Caco-2 (cell line): Measurements from ENCODE around the gene TCERG1L. TPM values are rescaled to one million over a fixed set of nuclear protein-coding genes. Genes with fewer than 3 reads are reported as not detected.

Experiments
- BruUV-seq: library from RNA; stranded (reverse); fragments of 400-500 nt; replicated peaks from 2 replicates; lab custom pipeline; 2021; lab: Mats Ljungman, UMichigan
- CTCF ChIA-PET: fragments of 300-600 bp; sonication (Branson Sonifier 250); formaldehyde crosslinking; loops from one replicate; lab custom pipeline; 2022; ENCODE audit warnings: antibody characterized with exemption; lab: Charles Lee
- POLR2A ChIA-PET: fragments of 300-600 bp; sonication (Branson Sonifier 250); formaldehyde crosslinking; loops from one replicate; lab custom pipeline; 2022; ENCODE audit warnings: antibody characterized with exemption; lab: Charles Lee
- DNase-seq, 2 experiments: peaks; one replicate each; pipeline versions ENCODE4 v3.0.0 to v3.0.0-alpha.2; 2020 to 2022
- H3K27me3 ChIP-seq: replicated peaks from 2 replicates; pipeline ENCODE4 v1.6.0; 2011; ENCODE audit warnings: low read length; ENCODE audit not compliant: control insufficient read depth, insufficient read depth
- H3K36me3 ChIP-seq: 2 replicates; pipeline ENCODE4 v1.5.1; 2011; ENCODE audit warnings: low read length; ENCODE audit not compliant: control insufficient read depth, insufficient read depth
- H3K4me1 ChIP-seq: fragments of 250-450 bp; sonication (Bioruptor Pico); 2 replicates; pipeline ENCODE4 v1.5.1; 2020; ENCODE audit warnings: mild to moderate bottlenecking
- H3K4me3 ChIP-seq: 2 replicates; pipeline ENCODE4 v1.5.1; 2011; ENCODE audit warnings: low read depth, mild to moderate bottlenecking, control low read depth, low read length
- H3K9me3 ChIP-seq: fragments of 250-450 bp; sonication (Bioruptor Pico); 2 replicates; pipeline ENCODE4 v1.5.1; 2020; ENCODE audit warnings: mild to moderate bottlenecking, moderate library complexity
- H3K27ac Mint-ChIP-seq: one replicate; pipeline ENCODE4 v1.8.0; 2022; ENCODE audit warnings: mixed read lengths; ENCODE audit not compliant: unreplicated experiment
- H3K27me3 Mint-ChIP-seq: one replicate; pipeline ENCODE4 v1.8.0; 2022; ENCODE audit warnings: mixed read lengths; ENCODE audit not compliant: insufficient read depth, unreplicated experiment
- H3K36me3 Mint-ChIP-seq: one replicate; pipeline ENCODE4 v1.8.0; 2022; ENCODE audit warnings: mild to moderate bottlenecking, mixed read lengths; ENCODE audit not compliant: insufficient read depth, unreplicated experiment
- H3K4me1 Mint-ChIP-seq: one replicate; pipeline ENCODE4 v1.8.0; 2022; ENCODE audit warnings: low read depth, mixed read lengths; ENCODE audit not compliant: unreplicated experiment
- H3K4me3 Mint-ChIP-seq: one replicate; pipeline ENCODE4 v1.8.0; 2022; ENCODE audit warnings: mild to moderate bottlenecking, moderate library complexity, mixed read lengths; ENCODE audit not compliant: unreplicated experiment
- H3K9me3 Mint-ChIP-seq: one replicate; pipeline ENCODE4 v1.8.0; 2022; ENCODE audit warnings: mixed read lengths; ENCODE audit not compliant: unreplicated experiment
- intact Hi-C: fragments of 100-400 bp; cut with micrococcal nuclease; formaldehyde crosslinking; loops from one replicate; pipeline ENCODE4 v1.10.0; 2022; ENCODE audit not compliant: unreplicated experiment
- total RNA-seq: library from RNA; stranded (reverse); gene quantifications from 2 replicates; pipeline ENCODE4 v1.2.3, GENCODE V29; 2022
- TF ChIP-seq, protein P1 (sequence below), 2 experiments: fragments of 200-600 bp in 1 of 2; IDR thresholded peaks; 1 replicate in 1 of 2; 2 replicates in 1 of 2; pipeline versions ENCODE4 v1.5.1 to v1.8.0; 2011 to 2022; ENCODE audit warnings: antibody characterized with exemption in 1 of 2, control low read depth in 1 of 2, inconsistent platforms in 1 of 2, low read depth in 1 of 2, low read length in 1 of 2, mild to moderate bottlenecking in 1 of 2, moderate library complexity in 1 of 2; ENCODE audit not compliant: insufficient read depth in 1 of 2, severe bottlenecking in 1 of 2, unreplicated experiment in 1 of 2

Gene TCERG1L
- total RNA-seq, 1 experiment from 2014 or later, result not detected

GRCh38 chr10:131158695-131159094 lies 152.8 kb downstream of the TCERG1L start:
- H3K4me3 ChIP-seq, result no peak overlapping the region
- H3K27me3 Mint-ChIP-seq, result peaks cover 2% of the 10 kb centered on the region
- no peaks in the 10 kb centered on the region for H3K9me3 Mint-ChIP-seq
- no peak overlapping the region for H3K4me3 Mint-ChIP-seq
- no TSS peak for BruUV-seq
- no peaks in the 10 kb centered on the region for H3K4me1 ChIP-seq
- POLR2A ChIA-PET, result no interaction called here
- H3K27me3 ChIP-seq, result no peaks in the 10 kb centered on the region
- H3K9me3 ChIP-seq, result no peaks in the 10 kb centered on the region
- no peaks in the 10 kb centered on the region for H3K36me3 ChIP-seq
- TF ChIP-seq, protein P1, sequence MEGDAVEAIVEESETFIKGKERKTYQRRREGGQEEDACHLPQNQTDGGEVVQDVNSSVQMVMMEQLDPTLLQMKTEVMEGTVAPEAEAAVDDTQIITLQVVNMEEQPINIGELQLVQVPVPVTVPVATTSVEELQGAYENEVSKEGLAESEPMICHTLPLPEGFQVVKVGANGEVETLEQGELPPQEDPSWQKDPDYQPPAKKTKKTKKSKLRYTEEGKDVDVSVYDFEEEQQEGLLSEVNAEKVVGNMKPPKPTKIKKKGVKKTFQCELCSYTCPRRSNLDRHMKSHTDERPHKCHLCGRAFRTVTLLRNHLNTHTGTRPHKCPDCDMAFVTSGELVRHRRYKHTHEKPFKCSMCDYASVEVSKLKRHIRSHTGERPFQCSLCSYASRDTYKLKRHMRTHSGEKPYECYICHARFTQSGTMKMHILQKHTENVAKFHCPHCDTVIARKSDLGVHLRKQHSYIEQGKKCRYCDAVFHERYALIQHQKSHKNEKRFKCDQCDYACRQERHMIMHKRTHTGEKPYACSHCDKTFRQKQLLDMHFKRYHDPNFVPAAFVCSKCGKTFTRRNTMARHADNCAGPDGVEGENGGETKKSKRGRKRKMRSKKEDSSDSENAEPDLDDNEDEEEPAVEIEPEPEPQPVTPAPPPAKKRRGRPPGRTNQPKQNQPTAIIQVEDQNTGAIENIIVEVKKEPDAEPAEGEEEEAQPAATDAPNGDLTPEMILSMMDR (IDR thresholded peaks at IDR 0.05; ENCODE audit: insufficient read depth in 1 of 2, low read depth in 1 of 2, low read length in 1 of 2, severe bottlenecking in 1 of 2, unreplicated experiment in 1 of 2), result no peak
- no peak for DNase-seq
- H3K27ac Mint-ChIP-seq, result no peak overlapping the region
- CTCF ChIA-PET, result no interaction called here
- no peaks in the 10 kb centered on the region for H3K4me1 Mint-ChIP-seq
- intact Hi-C loops, result no loop called here
- no peaks in the 10 kb centered on the region for H3K36me3 Mint-ChIP-seq

DNA sequence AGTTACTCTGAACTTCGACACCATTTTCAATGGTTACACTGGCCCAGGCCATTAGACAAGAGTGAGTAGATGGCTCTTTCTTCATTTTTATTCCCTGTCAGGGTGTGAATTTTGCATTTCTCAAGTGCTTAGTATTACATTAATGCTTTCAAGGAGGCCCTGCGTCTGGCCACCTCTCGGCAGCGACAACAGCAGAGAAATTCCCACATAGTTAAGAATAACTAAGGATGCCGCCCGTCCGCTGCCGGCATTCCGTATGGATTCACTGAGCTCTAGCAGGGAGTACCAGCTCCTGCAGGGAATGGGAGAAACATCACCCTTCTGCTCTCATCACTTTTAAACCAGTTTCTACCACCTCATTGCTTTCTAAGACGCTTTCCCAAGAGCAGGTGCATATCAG lies 153.6 kb downstream of the TCERG1L start:
- TF ChIP-seq, protein P1 (IDR thresholded peaks at IDR 0.05; ENCODE audit: insufficient read depth in 1 of 2, low read depth in 1 of 2, low read length in 1 of 2, severe bottlenecking in 1 of 2, unreplicated experiment in 1 of 2), result no peak
- Mint-ChIP-seq H3K4me1 (no peaks in the 10 kb centered on the region), H3K36me3 (no peaks in the 10 kb centered on the region), H3K9me3 (peaks cover 3% of the 10 kb centered on the region), H3K27ac (no peak overlapping the region), H3K27me3 (peaks cover 2% of the 10 kb centered on the region), H3K4me3 (no peak overlapping the region)
- ChIA-PET CTCF (no interaction called here), POLR2A (no interaction called here)
- BruUV-seq, result no TSS peak
- Histone ChIP-seq H3K36me3 (no peaks in the 10 kb centered on the region), H3K4me3 (no peak overlapping the region), H3K27me3 (no peaks in the 10 kb centered on the region), H3K4me1 (no peaks in the 10 kb centered on the region), H3K9me3 (no peaks in the 10 kb centered on the region)
- intact Hi-C loops, result no loop called here
- no peak for DNase-seq

DNA sequence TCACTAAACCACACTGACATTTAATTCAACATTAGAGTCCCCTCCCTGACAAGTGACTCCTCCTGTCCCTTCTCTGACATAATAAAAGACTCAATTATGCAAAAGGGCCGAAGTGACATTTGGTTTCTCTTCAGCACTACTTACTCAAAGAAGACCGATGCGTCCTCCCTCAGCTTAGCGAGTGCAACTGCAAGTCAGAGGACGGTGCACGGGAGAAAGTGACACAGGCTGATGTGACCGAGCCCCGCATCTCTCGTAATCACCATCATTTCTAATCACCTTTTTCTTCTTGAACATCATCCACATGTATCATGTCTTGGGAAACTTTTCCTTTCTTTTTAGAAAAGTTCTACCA lies 155.7 kb downstream of the TCERG1L start:
- Mint-ChIP-seq H3K4me1 (no peaks in the 10 kb centered on the region), H3K27me3 (peaks cover 2% of the 10 kb centered on the region), H3K4me3 (no peak overlapping the region), H3K36me3 (peaks cover 3% of the 10 kb centered on the region), H3K27ac (no peak overlapping the region), H3K9me3 (peaks cover 9% of the 10 kb centered on the region)
- H3K36me3 ChIP-seq, result no peaks in the 10 kb centered on the region
- intact Hi-C loops, result no loop called here
- TF ChIP-seq, protein P1 (IDR thresholded peaks at IDR 0.05; ENCODE audit: insufficient read depth in 1 of 2, low read depth in 1 of 2, low read length in 1 of 2, severe bottlenecking in 1 of 2, unreplicated experiment in 1 of 2), result no peak
- ChIA-PET POLR2A (no interaction called here), CTCF (no interaction called here)
- H3K4me1 ChIP-seq, result no peaks in the 10 kb centered on the region
- DNase-seq, result no peak
- BruUV-seq, result no TSS peak
- no peak overlapping the region for H3K4me3 ChIP-seq
- H3K9me3 ChIP-seq, result peaks cover 6% of the 10 kb centered on the region; the same call in 1 of the 2 replicates
- no peaks in the 10 kb centered on the region for H3K27me3 ChIP-seq
